Body of pancreas (tissue), 4 donors: ENCODE measurements around the gene PRR4. TPM values are rescaled to one million over a fixed set of nuclear protein-coding genes. Genes with fewer than 3 reads are reported as not detected.

Experiments used
- ATAC-seq: fragments of 150-250 bp; one replicate; pipeline ENCODE4 v1.9.1; 2016
- DNase-seq, 4 donors: peaks; one replicate each; pipeline ENCODE4 v3.0.0-alpha.2; 2019
- H3K27ac ChIP-seq, 4 donors: fragments of 200-600 bp; sonication (generic); 1 replicate in 3 of 4; 2 replicates in 1 of 4; pipeline versions ENCODE4 v1.5.1 to v1.6.1; 2016 to 2019; ENCODE audit warnings: mild to moderate bottlenecking in 1 of 4, mixed read lengths in 1 of 4, moderate library complexity in 1 of 4
- H3K27me3 ChIP-seq, 2 donors: fragments of 200-600 bp; sonication (generic); one replicate each; pipeline ENCODE4 v1.6.0; 2016; ENCODE audit warnings: mild to moderate bottlenecking in 1 of 2
- H3K36me3 ChIP-seq, 2 donors: fragments of 200-600 bp; sonication (generic); replicated peaks in 1 of 2; 2 replicates each; pipeline ENCODE4 v1.5.1; 2016; ENCODE audit warnings: low read depth in 2 of 2; ENCODE audit not compliant: insufficient read depth in 1 of 2
- H3K4me1 ChIP-seq: fragments of 200-600 bp; sonication (generic); one replicate; pipeline ENCODE4 v1.6.0; 2016
- H3K4me3 ChIP-seq, 2 donors: fragments of 200-600 bp; sonication (generic); 1 replicate in 1 of 2; 2 replicates in 1 of 2; pipeline ENCODE4 v1.5.1; 2016 to 2019
- H3K9me3 ChIP-seq, 3 donors: fragments of 200-600 bp; sonication (generic); 1 replicate in 2 of 3; 2 replicates in 1 of 3; pipeline ENCODE4 v1.5.1; 2016
- POLR2A ChIP-seq, 3 donors: fragments of 450-650 bp; IDR thresholded peaks; one replicate each; pipeline ENCODE4 v1.6.1; 2016; ENCODE audit warnings: antibody characterized with exemption in 3 of 3, mild to moderate bottlenecking in 2 of 3
- WGBS, 2 donors: methylation state at CpG; one replicate each; pipeline ENCODE4 v1.1.5; 2017; 5-methylcytosine and 5-hydroxymethylcytosine counted together
- intact Hi-C: fragments of 100-400 bp; cut with DNase I; formaldehyde crosslinking; loops from one replicate; pipeline ENCODE4 v1.15.1; 2023
- total RNA-seq, 2 donors: library from RNA; depleted of rRNA; stranded (reverse); fragments of >200 nt; gene quantifications; one replicate each; pipeline ENCODE4 v1.1.0, GENCODE V29; 2016
- TF ChIP-seq, protein P1 (sequence below), 7 experiments: fragments of 450-650 bp in 4 of 7; fragments of 200-600 bp in 3 of 7; sonication (generic) in 3 of 7; IDR thresholded peaks; one replicate each; pipeline ENCODE4 v1.5.1; 2016 to 2019; ENCODE audit warnings: antibody characterized with exemption in 7 of 7

The PRR4 gene
- total RNA-seq, 2 donors from 2014 or later, result 3.4 TPM; not detected in 1

DNA sequence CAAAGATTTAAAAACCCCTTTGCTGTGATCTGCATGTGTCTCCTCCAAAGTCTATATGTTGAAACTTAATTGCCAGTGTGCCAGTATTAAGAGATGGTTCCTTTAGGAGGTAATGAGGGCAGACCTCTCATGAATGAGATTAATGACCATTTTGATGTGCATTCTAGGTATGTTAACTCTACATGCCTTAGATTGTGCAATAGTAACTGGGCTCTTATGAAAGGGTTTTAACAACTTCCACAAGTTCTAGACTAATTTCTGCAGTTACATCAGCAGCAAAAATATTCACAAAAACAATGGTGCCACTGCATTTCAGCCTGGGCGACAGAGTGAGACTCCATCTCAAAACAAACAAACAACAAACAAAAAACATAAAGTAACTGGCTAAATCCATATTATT, 19.3 kb downstream of the PRR4 start:
- TF ChIP-seq, protein P1, sequence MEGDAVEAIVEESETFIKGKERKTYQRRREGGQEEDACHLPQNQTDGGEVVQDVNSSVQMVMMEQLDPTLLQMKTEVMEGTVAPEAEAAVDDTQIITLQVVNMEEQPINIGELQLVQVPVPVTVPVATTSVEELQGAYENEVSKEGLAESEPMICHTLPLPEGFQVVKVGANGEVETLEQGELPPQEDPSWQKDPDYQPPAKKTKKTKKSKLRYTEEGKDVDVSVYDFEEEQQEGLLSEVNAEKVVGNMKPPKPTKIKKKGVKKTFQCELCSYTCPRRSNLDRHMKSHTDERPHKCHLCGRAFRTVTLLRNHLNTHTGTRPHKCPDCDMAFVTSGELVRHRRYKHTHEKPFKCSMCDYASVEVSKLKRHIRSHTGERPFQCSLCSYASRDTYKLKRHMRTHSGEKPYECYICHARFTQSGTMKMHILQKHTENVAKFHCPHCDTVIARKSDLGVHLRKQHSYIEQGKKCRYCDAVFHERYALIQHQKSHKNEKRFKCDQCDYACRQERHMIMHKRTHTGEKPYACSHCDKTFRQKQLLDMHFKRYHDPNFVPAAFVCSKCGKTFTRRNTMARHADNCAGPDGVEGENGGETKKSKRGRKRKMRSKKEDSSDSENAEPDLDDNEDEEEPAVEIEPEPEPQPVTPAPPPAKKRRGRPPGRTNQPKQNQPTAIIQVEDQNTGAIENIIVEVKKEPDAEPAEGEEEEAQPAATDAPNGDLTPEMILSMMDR (IDR thresholded peaks at IDR 0.05), result no peak
- no peak for TF ChIP-seq POLR2A (IDR thresholded peaks at IDR 0.05)
- Histone ChIP-seq H3K9me3 (no peaks in the 10 kb centered on the region), H3K27ac (no peak overlapping the region), H3K27me3 (no peaks in the 10 kb centered on the region), H3K4me3 (no peak overlapping the region), H3K4me1 (no peaks in the 10 kb centered on the region), H3K36me3 (no peaks in the 10 kb centered on the region)
- DNase-seq, result no peak
- no peak for ATAC-seq
- WGBS, 2 donors, result 93 to 100% methylated on average over 1 of the region's 1 CpG
- intact Hi-C loops, result no loop called here

DNA sequence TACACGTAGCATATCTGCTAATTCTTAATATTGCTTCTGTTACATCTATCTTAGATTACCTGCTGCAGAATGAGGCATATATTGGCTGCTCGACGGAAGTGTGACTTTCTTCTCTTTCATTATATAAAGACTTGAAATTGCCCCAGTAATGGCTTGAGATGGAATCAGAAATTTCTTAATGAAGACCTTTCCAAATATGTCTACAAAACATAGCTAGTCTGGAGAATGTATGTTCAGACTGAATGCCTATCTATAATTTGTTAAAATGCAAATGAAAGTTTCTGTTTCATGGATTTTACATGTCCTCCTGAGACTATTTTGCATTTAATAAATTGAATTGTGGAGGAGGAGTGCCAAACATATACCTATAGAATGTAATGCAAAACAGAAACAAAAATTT, 23.0 kb downstream of the PRR4 start, which contains the start of gene TAS2R10:
TAS2R10 (minus strand) TSS at position 101 of the 400 bp plus-strand sequence; CDS start at position 12, 89 bp downstream.
- Histone ChIP-seq H3K27ac (no peak within 1 kb of the TSS), H3K9me3 (no peaks in the 10 kb centered on the region), H3K36me3 (no peaks in the 10 kb centered on the region), H3K4me1 (no peaks in the 10 kb centered on the region), H3K27me3 (no peaks in the 10 kb centered on the region), H3K4me3 (no peak within 1 kb of the TSS)
- intact Hi-C loops, result no loop called here
- ATAC-seq, result no peak
- no peak for TF ChIP-seq POLR2A (IDR thresholded peaks at IDR 0.05)
- TF ChIP-seq, protein P1 (IDR thresholded peaks at IDR 0.05), result no peak
- DNase-seq, result no peak
- WGBS, 2 donors, result 86 to 92% methylated on average over 3 of the region's 3 CpGs

DNA sequence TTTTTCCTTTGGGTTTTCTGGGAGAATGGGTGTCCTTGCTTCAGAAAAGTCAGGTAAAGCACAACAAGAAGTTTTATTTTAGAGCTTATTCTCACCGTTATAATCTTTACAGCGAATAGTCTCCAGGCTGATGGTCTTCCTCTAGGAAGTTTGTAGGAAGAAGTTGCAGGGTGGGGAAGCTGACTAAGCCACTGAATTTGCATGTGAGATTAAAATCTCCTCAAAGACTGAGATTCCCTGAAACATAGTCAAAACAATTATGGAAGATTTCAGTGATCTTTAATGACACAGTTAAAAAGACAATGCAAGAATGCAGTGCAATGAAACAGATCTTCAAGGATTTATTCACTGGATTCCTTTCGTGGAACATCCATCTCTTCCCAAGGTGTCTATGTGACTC, 24.3 kb downstream of the PRR4 start:
- TF ChIP-seq, protein P1 (IDR thresholded peaks at IDR 0.05), result no peak
- no peak for TF ChIP-seq POLR2A (IDR thresholded peaks at IDR 0.05)
- WGBS, 2 donors, result 83 to 84% methylated on average over 3 of the region's 3 CpGs

DNA sequence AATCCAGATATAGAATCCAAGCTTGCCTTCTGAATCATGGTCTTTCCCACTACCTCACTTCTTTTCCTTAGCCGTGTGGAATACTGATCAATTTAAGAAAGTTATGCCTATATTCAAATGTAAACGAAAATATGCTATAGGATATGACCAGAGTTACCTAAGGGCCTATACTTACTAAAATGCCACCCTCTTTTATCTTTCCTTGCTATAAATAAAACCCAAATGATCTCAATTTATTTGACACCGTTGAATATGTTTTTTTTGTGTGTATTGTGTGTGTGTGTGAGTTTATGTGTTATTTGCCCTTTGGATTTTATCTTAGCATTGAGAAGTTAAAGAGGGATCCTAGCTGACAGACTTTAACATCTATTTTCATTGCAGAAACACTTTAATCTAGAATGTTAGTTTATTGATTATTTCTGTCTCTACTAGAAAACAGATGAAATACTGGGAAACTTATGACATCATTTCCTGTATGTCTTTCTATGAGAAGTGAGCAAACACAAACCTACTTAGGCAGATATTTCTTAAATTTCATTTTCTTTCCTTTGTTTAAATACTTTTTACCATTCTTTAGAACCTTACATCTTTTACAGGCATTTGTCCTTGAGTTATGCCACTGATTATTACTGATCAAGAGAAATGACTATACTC, 37.3 kb downstream of the PRR4 start:
- DNase-seq, result no peak
- intact Hi-C loops, result no loop called here
- ATAC-seq, result no peak
- Histone ChIP-seq H3K36me3 (no peaks in the 10 kb centered on the region), H3K9me3 (no peaks in the 10 kb centered on the region), H3K27ac (no peak overlapping the region), H3K4me1 (no peaks in the 10 kb centered on the region), H3K27me3 (no peaks in the 10 kb centered on the region), H3K4me3 (no peak overlapping the region)
- TF ChIP-seq POLR2A (IDR thresholded peaks at IDR 0.05), result no peak
- TF ChIP-seq, protein P1 (IDR thresholded peaks at IDR 0.05), result no peak
- 67 to 71% methylated on average over 3 of the region's 3 CpGs for WGBS, 2 donors

More for the DNA sequence above, 24.3 kb downstream of the PRR4 start:
- H3K4me1 ChIP-seq, result no peaks in the 10 kb centered on the region
- H3K27ac ChIP-seq, result no peak overlapping the region
- H3K36me3 ChIP-seq, result no peaks in the 10 kb centered on the region
- intact Hi-C loops, result no loop called here
- DNase-seq (no peak), ATAC-seq (no peak)
- no peak overlapping the region for H3K4me3 ChIP-seq
- H3K9me3 ChIP-seq, result no peaks in the 10 kb centered on the region
- no peaks in the 10 kb centered on the region for H3K27me3 ChIP-seq

DNA sequence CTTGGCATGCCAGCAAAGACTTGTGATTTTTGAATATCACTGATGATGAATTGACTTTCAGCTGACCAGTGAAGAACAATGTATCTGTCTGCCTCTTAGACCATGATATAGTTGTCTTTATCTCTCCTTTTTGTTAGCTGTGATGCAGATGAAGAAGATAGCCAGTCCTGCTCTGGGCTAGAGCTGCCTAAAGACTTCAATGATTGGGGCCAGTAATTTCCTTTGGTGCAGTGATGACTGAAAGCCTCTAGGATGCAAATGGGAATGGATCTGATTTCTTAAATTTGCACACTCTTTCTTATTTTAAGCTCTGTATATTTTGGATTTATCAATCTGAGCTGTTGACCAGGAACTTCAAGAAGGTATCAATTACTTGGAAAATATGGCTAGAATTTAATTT, 39.2 kb downstream of the PRR4 start, which contains the start of gene TAS2R9:
TAS2R9 (minus strand) TSS at position 101 of the 400 bp plus-strand sequence; CDS start at position 8, 93 bp downstream.
- H3K27ac ChIP-seq, result no peak within 1 kb of the TSS
- no peaks in the 10 kb centered on the region for H3K36me3 ChIP-seq
- no peaks in the 10 kb centered on the region for H3K9me3 ChIP-seq
- no peaks in the 10 kb centered on the region for H3K4me1 ChIP-seq
- no peak within 1 kb of the TSS for H3K4me3 ChIP-seq
- no peak for DNase-seq
- no peaks in the 10 kb centered on the region for H3K27me3 ChIP-seq
- intact Hi-C loops, result no loop called here
- no peak for ATAC-seq
- no peak for TF ChIP-seq POLR2A (IDR thresholded peaks at IDR 0.05)
- TF ChIP-seq, protein P1 (IDR thresholded peaks at IDR 0.05), result no peak
